GM18517 (cell line): ENCODE data around the gene FAM149B1.
"Not testable (repeated sequence)": the region's sequence is repeated elsewhere in the genome, so short reads cannot be mapped to it uniquely, and the experiment has no call there.

Experiments used
- ATAC-seq: cut with Tn5 transposase; IDR thresholded peaks from one replicate; pipeline ENCODE4 v1.9.1; 2021; ENCODE audit warnings: mild to moderate bottlenecking, moderate library complexity; ENCODE audit not compliant: unreplicated experiment

The FAM149B1 gene

DNA sequence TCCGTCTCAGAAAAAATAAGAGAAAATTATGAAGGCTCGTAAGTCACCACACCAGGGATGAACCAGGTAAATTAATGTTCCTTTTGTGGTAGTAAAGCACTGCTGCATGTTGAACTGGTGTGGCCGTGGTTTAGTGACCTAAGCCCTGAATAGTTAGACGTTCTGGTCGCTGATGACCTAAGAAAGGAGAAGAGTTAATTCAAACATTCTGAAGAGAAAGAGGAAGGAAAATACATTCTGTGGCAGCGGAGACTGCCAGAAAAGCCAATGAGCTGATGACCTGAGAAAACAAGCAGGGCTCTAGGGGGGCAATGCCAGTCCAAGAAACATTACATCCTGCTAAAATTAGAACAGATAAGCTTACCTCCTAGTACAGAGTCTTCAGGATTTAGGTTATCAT is 61.6 kb downstream of the FAM149B1 start:
- ATAC-seq: no peak

DNA sequence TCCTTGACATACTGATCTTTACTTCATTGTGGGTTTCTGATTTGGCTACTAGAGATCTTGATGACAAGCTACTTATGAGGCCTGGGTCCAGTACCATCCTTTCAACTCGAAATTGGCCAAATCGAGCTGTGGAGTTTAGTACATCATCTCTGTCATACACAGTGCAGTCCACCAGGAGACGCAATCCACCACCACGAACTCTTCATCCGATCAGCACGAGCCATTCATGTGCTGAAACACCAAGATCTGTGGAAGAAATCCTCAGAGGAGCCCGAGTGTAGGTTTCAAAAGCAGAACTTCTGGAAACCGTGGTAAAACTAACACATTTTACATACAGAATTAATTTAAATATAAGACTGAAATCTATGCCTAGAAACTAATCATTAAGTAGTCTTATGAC is 65.0 kb downstream of the FAM149B1 start:
- no peak for ATAC-seq

DNA sequence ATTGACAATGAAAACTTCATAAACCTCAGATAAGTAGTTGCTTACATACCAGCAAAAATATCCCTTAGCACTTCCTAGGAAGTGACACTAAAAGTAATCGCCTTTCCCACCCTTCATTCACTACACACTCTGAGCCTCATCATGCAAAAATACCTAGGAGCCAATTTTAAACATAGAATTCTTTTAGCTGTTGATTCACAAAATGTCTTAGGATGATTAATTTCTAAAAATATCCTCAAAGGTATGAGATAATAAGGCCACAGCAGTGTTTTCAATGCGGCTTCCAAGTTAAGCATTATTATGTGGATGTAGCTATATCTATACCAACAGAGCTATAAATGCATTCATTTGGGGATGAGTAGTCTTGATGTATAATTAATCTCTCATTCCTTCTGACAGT is 66.0 kb downstream of the FAM149B1 start:
- ATAC-seq: no peak

DNA sequence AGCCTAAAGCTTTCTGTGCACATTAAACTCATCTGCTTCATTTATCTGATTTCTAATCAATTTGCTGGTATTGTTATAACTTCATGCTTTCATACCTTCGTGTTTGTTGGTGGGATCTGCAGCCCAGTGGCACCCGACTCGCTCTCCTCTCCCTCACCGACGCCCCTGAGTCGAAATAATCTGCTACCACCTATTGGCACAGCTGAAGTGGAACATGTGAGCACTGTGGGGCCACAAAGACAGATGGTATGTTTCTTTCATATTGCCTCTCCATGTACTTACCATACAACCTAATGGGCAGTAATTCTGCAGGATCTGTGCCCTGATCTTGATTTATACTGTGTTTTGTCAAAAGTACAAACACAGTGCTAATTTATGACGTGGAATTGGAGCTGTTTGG is 66.8 kb downstream of the FAM149B1 start:
- ATAC-seq: no peak

DNA sequence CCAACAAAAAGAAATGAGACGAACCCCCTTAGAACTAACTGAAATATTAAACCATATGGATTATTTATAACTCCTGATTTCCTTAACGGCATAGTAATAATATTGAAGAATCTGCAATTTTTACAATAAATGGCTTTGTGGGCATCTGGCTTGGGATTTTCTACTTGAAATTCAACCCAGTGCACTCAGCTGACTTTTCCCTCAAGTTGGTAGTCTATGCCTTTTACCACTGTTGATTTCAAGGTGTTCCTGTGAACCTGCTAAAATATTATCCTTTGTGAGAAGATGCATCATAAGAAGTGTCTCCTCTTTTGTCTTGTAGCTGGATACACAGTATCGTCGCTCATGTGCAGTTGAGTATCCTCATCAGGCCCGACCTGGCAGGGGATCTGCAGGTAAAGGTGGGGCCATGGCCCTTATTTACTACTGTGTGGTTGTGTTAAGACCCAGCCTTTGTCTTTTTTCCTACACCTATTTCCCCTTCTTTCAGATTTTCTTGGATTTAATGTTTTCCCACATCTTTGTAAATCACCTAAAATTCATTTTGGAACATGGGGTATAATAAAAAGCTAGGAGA is 71.2 kb downstream of the FAM149B1 start:
- no peak for ATAC-seq

DNA sequence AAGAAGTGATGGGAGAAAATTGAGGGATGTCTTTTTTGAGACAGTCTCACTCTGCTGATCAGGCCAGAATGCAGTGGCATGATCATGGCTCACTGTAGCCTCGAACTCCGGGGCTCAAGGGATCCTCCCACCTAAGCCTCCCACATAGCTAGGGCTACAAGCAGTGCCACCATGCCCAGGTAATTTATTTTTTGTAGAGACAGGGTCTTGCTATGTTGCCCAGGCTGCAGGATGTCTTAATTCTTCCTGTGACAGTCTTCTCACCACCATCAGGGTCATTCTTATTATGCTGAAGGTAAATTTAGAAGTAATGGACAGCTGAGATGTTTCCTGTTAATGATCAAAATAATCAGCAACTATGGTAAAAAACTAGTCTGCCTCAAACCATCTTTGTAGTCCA is 72.0 kb downstream of the FAM149B1 start:
- ATAC-seq: no peak

DNA sequence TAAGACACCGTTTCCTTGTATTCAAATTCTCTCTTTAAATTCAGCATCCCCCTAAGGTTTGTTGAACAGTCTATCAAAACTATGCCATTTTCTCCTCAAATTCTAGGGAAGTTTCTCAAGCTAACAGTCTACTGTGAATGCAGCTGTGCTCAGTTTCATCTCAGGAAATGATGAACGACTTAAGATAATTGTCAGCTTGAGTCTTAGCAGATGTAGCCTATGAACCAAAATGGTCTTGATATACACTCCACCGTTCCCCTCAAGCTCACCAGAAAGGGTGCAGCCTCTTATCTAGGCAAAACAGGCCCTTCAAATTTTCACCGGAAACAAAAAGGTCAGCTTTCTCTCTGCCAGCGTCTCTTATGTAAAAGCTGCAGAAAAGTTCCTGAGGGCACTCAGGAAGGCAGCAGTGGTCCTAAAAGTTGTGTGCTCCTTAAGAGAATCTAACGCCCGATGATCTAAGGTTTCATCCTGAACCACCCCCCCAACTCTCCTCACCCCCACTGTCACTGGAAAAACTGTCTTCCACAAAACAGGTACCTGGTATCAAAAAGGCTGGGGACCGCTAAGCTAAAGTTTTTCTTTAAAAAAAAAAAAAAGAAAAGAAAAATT is 77.1 kb downstream of the FAM149B1 start:
- ATAC-seq: no peak

DNA sequence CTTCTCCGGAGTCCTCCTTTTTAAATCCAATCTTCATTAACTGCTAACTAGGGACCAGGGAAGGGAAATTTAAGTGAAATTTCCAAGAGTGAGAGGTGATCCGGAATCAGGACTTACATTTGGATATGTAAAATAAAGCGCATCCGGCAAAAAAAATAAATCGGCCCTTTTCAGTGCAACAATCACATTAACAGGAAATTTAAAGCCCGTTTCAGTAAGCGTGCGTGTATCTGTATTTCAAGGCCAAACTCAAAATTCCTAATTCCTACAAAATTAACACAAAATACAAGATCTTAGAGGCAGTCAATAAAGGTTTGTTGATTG is 78.4 kb downstream of the FAM149B1 start:
- no peak for ATAC-seq

DNA sequence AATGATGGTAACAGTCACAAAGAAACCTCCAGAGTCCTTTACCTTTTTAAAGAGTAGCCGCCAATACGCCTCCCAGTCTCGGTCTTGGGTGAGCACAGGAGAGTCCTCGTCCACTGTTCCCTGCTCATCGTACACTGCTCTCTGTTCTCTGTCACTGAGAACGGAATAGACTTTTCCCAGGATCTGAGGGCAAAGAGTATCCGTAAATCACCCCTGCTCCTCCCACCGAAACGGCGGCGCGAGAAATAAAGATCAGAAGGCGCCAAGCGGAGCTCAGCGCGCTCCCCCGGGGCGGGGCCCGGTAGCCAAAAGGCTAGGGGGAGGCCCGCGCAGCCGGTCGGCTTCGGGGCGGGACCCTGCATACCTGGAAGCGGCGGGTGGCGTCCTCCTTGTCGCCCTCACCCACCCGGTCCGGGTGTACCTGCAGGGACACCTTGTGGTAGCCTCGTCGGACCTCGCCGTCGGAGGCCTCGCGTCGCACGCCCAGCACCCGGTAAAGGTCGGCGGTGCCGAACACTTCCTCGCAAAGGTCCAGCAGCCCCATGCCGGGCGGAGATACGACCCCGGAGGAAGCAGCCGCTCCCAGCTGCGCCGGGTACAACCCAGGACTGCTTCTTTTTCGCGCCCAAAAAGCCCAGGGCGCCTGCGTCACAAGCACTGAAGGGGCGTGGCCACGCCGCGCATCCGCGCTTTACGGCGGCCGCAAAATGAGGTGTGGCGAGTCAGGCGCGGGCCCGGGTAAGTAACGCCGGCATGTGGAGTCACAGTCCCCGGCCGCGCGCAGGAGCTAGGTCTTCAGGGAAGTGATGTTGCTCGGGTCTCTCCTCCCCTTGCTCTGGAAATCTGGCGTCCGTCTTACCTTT is 79.0 kb downstream of the FAM149B1 start, which contains the start of gene DNAJC9:
TSS of gene DNAJC9 (minus strand) at position 610 of the 863 bp plus-strand sequence. CDS start at position 544, 66 bp downstream.
- ATAC-seq: peak; percentile 80

DNA sequence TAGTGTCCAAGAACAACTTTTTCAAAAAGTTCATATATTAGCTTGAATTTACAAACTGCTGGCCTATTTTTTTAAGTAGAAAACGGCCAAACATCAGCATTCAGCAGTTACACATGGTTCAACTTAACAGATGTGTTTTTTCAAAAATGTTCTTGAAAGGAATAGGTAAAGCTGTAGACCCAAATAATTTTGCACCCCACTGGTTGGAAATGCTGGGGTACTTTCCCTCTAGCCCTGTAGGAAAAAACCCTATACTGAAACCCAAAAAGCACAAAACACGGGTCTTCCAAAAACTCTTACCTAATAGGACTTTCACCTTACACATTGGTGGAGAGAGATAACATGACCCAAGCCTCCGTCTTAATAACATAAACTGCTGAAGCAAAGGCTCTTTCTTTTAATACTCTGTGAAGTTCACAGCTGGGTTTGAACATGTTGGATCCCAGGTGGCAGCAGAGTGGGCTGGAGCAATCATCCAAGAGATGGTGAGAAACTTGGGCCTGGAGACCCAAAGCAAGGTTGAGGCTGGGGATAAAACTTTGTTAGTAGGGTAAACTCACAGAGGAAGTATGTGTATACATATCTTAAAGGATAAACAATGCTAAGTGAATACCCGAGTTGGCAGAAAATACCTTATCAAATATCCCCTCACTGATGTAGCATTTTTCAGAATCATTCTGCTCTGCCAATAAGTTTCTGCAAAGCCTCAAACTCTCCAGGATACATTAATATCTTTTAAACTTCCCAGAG is 79.8 kb downstream of the FAM149B1 start:
- ATAC-seq: peak; percentile 2

DNA sequence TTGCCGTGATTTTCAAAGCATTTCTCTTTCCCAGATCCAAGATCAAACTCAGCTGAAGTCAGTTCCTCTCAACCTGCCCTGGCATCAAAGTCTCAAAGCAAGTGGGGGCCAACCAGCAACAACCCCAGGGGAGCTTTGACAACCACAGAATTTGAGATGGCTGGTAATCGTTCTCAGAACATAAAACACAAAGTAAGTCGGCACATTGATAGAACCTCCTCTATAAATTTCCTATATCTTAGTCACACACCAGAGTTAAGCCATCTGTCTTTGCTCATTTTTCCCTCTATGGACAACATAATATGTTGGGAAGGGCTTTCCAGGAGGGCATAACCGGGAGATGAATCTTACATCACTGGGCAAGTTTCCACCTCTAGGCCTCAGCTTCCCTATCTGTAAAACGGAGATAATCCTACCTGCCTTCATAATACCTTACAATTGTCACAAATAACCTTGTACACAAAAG is 80.4 kb downstream of the FAM149B1 start:
- ATAC-seq: no peak

DNA sequence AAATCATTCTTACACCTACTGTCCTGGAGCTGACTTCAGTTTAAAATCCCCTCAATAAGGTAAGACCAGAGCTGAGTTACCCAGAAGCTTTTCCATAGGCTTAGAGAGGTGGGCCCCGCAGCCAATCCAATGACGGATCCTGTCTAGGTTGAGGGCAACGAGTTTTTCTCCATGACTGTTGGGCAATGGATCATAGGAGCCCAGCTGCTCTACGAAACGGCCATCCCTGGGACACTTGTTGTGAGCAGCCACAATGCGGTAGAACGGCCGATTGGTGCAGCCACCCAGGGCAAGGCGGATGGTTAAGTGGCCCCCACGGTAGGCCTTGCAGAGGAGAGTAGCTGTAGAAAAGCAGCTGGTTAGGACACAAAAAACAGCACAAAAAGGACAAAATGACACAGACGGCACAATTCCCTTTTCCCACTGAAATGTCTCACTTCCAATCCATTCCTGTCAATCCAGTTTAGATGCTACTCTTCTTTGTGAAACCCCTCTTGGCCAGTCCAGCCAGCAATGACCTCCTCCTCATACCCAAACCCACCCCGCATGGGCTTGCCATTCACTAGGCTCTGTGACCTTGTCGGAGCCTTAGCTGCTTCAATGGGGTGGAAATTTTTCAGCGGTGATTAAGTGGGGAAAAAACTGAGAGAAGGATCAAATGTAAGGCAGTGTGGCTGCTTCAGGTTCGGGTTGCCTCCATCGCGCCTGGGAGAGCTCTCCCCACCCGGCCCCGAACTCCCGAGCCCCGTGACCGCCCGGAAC is 83.9 kb downstream of the FAM149B1 start:
- ATAC-seq: peak; percentile 36

DNA sequence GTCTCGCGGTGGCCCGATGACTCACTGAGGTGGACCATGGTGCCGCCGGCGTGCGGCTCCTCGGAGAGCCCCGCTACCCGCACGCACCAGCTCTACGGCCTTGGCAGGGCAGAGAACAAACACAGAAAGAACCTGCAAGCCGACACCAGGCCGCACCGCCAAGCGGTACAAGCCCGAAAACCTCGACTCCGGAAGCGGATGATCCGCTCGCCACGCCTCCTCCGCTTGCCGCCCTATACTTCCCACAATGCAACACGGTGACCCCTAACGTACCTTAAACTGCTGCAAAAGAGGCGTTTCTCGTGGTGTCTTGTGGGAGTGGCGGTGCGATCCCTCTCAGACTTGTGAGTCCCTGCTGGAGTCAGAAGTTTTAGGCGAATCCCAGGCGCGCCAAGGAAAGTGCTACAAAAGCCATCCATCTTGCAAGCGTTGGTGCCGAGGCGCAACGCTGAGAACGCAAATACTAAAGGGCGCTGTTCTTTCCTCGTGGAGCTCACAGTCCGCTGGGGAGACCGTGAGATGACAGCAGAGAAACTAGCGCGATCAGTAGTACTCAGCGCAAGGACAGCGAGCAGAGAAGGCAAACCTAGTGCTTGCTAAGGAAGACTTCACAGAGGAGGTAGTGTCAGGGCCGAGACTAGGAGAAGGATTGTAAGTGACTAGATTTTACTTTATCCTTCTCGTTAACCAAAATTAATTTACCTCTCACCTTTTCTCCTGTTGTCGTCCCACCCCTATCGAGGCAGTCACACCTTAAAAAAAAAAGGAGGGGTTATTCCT is 84.7 kb downstream of the FAM149B1 start, which contains the start of gene MRPS16:
TSS of gene MRPS16 (minus strand) at position 200 of the 780 bp plus-strand sequence. CDS start at position 38, 162 bp downstream.
- peak; percentile 74 for ATAC-seq

DNA sequence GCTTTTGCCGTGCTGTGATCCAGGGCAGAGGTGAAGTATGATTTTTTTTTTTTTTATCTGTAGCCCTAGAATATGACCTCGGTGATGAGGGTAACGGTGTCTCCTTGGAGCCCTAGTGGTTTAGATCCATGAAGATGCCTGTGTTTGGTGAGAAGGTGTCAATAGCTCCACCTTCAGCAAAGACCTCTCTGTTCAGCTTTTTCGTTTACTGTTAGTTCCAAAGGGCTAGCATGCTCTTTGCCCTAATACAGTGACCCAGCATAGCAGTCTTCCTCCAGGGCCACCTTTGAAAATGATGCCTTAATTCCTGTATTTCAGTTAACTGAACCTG is 85.3 kb downstream of the FAM149B1 start:
- no peak for ATAC-seq

DNA sequence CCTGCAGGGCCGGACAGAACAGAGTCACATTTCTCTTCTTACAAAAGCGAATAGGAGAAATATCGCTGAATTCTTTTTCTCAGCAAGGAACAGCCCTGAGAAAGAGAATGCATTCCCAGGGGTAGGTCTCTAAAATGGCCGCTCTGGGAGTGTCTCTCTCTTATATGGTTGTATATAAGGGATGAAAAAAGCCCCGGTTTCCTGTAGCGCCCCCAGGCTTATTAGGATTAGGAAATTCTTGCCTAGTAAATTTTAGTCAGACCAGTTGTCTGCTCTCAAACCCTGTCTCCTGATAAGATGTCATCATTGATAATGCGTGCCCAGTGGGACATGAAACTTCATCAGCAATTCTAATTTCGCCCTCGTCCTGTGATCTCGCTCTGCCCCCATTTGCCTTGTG is 90.7 kb downstream of the FAM149B1 start:
- not testable (repeated sequence) for ATAC-seq

DNA sequence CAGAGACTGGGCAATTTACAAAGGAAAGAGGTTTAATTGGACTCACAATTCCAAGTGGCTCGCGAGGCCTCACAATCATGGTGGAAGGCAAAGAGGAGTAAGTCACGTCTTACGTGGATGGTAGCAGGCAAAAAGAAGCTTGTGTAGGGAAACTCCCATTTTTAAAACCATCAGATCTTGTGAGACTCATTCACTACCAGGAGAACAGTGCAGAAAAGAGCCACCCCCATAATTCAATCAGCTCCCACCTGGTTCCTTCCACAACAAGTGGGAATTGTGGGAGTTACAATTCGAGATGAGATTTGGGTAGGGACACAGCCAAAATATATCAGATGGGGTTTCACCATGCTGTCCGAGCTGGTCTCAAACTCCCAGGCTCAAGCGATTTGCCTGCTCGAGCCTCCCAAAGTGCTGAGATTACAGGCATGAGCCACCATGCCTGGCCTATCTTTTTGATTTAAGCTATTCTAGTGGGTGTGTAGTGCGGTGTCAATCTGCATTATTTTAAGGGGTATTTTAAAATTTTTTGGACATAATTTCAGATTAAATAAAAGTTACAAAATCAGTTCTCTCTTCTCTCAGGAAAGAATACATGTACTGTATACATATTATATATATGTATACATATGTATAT is 93.6 kb downstream of the FAM149B1 start:
- ATAC-seq: no peak

DNA sequence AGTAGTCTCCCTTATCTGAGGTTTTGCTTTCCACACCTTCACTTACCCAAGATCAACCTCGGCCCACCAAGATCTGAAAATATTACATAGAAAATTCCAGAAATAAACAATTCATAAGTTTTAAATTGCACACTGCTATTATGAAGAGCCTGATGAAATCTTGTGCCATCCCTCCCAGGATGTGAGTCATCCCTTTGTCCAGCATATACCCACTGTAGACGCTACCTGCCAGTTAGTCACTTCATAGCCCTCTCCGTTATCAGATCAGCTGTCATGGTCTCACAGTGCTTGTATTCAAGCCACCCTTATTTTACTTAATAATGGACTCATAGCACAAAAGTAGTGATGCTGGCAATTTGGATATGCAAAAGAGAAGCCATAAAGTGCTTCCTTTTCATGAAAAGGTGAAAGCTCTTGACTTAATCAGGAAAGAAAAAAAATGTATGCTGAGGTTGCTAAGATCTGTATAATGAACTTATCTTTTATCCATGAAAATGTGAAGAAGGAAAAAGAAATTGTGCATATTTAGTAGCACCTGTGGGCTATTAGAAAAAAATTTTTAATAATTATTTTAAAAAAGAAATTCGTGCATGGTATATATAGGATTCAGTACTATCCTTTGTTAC is 94.3 kb downstream of the FAM149B1 start:
- ATAC-seq: no peak

DNA sequence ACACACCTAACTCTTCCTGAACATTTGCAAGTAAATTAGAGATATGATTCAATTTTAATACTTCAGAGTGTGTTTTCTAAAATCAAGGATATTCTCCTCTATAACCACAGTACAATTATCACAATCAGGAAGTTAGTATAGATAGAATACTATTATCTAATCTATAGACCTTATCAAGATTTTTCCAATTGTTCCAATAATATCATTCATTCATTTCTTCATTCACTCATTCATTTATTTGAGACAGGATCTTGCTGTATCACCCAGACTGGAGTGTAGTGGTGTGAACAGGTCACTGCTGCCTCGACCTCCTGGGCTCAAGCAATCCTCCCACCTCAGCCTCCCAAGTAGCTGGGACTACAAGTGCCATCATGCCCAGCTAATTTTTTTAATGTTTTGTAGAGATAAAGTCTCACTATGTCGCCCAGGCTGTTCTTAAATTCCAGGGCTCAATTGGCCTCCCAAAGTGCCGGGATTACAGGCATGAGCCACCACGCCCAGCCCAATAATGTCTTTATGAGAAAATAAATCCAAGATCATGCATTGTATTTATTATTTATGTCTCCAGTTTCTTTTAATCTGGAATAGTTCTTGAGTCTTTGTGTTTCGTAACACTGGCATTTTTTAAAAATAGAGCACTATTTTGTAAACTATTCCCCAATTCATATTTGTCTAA is 95.1 kb downstream of the FAM149B1 start:
- ATAC-seq: no peak
